DOHH2 (cell line): ENCODE results near the gene BCL2A1.

Source experiments
- H3F3A ChIP-seq: fragments of 200-600 bp; sonication (generic), shearing (Covaris generic); 2 replicates; pipeline ENCODE4 v1.6.0; 2016; ENCODE audit warnings: antibody characterized with exemption, mild to moderate bottlenecking; ENCODE audit not compliant: control insufficient read depth, insufficient read depth
- H3K27ac ChIP-seq: fragments of 200-600 bp; sonication (generic); 2 replicates; pipeline ENCODE4 v1.5.1; 2014; ENCODE audit warnings: low read depth, mild to moderate bottlenecking, low read length, moderate library complexity
- H3K27me3 ChIP-seq: fragments of 200-600 bp; sonication (generic); 2 replicates; pipeline ENCODE4 v1.6.1; 2014; ENCODE audit warnings: mild to moderate bottlenecking, low read length, mixed read lengths; ENCODE audit not compliant: control insufficient read depth
- H3K36me3 ChIP-seq: fragments of 200-600 bp; sonication (generic); 2 replicates; pipeline ENCODE4 v1.6.1; 2014; ENCODE audit warnings: mild to moderate bottlenecking, low read length, moderate library complexity, mixed read lengths; ENCODE audit not compliant: control insufficient read depth
- H3K4me1 ChIP-seq: fragments of 200-600 bp; sonication (generic); 2 replicates; pipeline ENCODE4 v1.6.1; 2014; ENCODE audit warnings: mild to moderate bottlenecking, low read length, mixed read lengths; ENCODE audit not compliant: control insufficient read depth
- H3K4me2 ChIP-seq: fragments of 200-600 bp; sonication (generic); 2 replicates; pipeline ENCODE4 v1.6.0; 2014; ENCODE audit warnings: mild to moderate bottlenecking, low read length, moderate library complexity
- H3K4me3 ChIP-seq: fragments of 200-600 bp; sonication (generic); 2 replicates; pipeline ENCODE4 v1.5.1; 2014; ENCODE audit warnings: mild to moderate bottlenecking, low read length, mixed read lengths
- H3K79me2 ChIP-seq: fragments of 200-600 bp; sonication (generic); 2 replicates; pipeline ENCODE4 v1.6.1; 2014; ENCODE audit warnings: mild to moderate bottlenecking, low read length, mixed read lengths; ENCODE audit not compliant: control insufficient read depth
- H3K9me2 ChIP-seq: fragments of 200-600 bp; sonication (generic); replicated peaks from 2 replicates; pipeline ENCODE4 v1.6.1; 2014; ENCODE audit warnings: mild to moderate bottlenecking, low read length, mixed read lengths; ENCODE audit not compliant: control insufficient read depth
- H3K9me3 ChIP-seq: fragments of 200-600 bp; sonication (generic); 2 replicates; pipeline ENCODE4 v1.6.1; 2014; ENCODE audit warnings: antibody characterized with exemption, low read length, mixed read lengths; ENCODE audit not compliant: control insufficient read depth, insufficient read depth
- H4K20me1 ChIP-seq: fragments of 200-600 bp; sonication (generic); 2 replicates; pipeline ENCODE4 v1.6.0; 2014; ENCODE audit warnings: low read depth, mild to moderate bottlenecking, antibody characterized with exemption, low read length, moderate library complexity; ENCODE audit not compliant: control insufficient read depth, insufficient read depth
- CTCF ChIP-seq: fragments of 200-600 bp; sonication (generic); IDR thresholded peaks from one replicate; pipeline ENCODE4 v1.5.1; 2014; ENCODE audit warnings: antibody characterized with exemption, mild to moderate bottlenecking, low read depth, low read length; ENCODE audit not compliant: poor library complexity, severe bottlenecking
- EZH2phosphoT487 ChIP-seq: fragments of 200-600 bp; sonication (generic); IDR thresholded peaks from 2 replicates; pipeline ENCODE4 v1.6.1; 2017; ENCODE audit warnings: borderline replicate concordance, mild to moderate bottlenecking, antibody characterized with exemption, low read length, moderate library complexity, mixed read lengths

BCL2A1 gene

GRCh38 chr15:79923515-79924169 is 47.4 kb downstream of the BCL2A1 start:
- peaks cover 33% of the 10 kb centered on the region for H3K9me3 ChIP-seq
- H3K4me3 ChIP-seq, result peak overlapping the region; percentile 83
- H3K4me2 ChIP-seq, result peak overlapping the region; percentile 72
- TF ChIP-seq CTCF, result no peak
- TF ChIP-seq EZH2phosphoT487, result no peak
- H3K4me1 ChIP-seq, result peaks cover 16% of the 10 kb centered on the region
- peaks cover 50% of the 10 kb centered on the region for H3K79me2 ChIP-seq
- no peaks in the 10 kb centered on the region; the same call in 1 of the 2 replicates for H3F3A ChIP-seq
- H3K9me2 ChIP-seq, result no peaks in the 10 kb centered on the region
- peak overlapping the region; percentile 76 for H3K27ac ChIP-seq
- no peaks in the 10 kb centered on the region for H3K27me3 ChIP-seq
- peaks cover 41% of the 10 kb centered on the region for H3K36me3 ChIP-seq
- no peaks in the 10 kb centered on the region for H4K20me1 ChIP-seq

- Histone ChIP-seq H3K4me1 (peaks cover 16% of the 10 kb centered on the region), H3K27me3 (no peaks in the 10 kb centered on the region), H3K27ac (peak overlapping the region; percentile 76), H3K36me3 (peaks cover 45% of the 10 kb centered on the region), H3K9me3 (peaks cover 37% of the 10 kb centered on the region), H3K79me2 (peaks cover 52% of the 10 kb centered on the region), H3K4me3 (peak overlapping the region; percentile 83), H3K9me2 (no peaks in the 10 kb centered on the region), H4K20me1 (no peaks in the 10 kb centered on the region), H3F3A (no peaks in the 10 kb centered on the region; the same call in 1 of the 2 replicates), H3K4me2 (peak overlapping the region; percentile 72)
- no peak for TF ChIP-seq CTCF
- no peak for TF ChIP-seq EZH2phosphoT487
These were observed 47.9 kb downstream of the BCL2A1 start for GRCh38 chr15:79923079-79923514.

GRCh38 chr15:79922512-79923078 is 48.4 kb downstream of the BCL2A1 start:
- H3K27ac ChIP-seq, result peak overlapping the region; percentile 76
- no peak for TF ChIP-seq EZH2phosphoT487
- no peak for TF ChIP-seq CTCF
- H3K9me2 ChIP-seq, result no peaks in the 10 kb centered on the region
- H3K36me3 ChIP-seq, result peaks cover 50% of the 10 kb centered on the region
- H4K20me1 ChIP-seq, result no peaks in the 10 kb centered on the region
- H3F3A ChIP-seq, result no peaks in the 10 kb centered on the region; the same call in 1 of the 2 replicates
- peaks cover 41% of the 10 kb centered on the region for H3K9me3 ChIP-seq
- peak overlapping the region; percentile 83 for H3K4me3 ChIP-seq
- H3K27me3 ChIP-seq, result no peaks in the 10 kb centered on the region
- peaks cover 52% of the 10 kb centered on the region for H3K79me2 ChIP-seq
- H3K4me1 ChIP-seq, result peaks cover 16% of the 10 kb centered on the region
- H3K4me2 ChIP-seq, result peak overlapping the region; percentile 72
